NT2/D1 (cell line): ENCODE measurements around the gene TEX19.

Experiments
- YY1 ChIP-seq: IDR thresholded peaks from 2 replicates; pipeline ENCODE4 v1.6.1; 2011; ENCODE audit not compliant: insufficient read length, insufficient read depth
- ZNF274 ChIP-seq: IDR thresholded peaks from 2 replicates; pipeline ENCODE4 v1.6.1; 2011; ENCODE audit warnings: mild to moderate bottlenecking, low read depth, low read length

DNA sequence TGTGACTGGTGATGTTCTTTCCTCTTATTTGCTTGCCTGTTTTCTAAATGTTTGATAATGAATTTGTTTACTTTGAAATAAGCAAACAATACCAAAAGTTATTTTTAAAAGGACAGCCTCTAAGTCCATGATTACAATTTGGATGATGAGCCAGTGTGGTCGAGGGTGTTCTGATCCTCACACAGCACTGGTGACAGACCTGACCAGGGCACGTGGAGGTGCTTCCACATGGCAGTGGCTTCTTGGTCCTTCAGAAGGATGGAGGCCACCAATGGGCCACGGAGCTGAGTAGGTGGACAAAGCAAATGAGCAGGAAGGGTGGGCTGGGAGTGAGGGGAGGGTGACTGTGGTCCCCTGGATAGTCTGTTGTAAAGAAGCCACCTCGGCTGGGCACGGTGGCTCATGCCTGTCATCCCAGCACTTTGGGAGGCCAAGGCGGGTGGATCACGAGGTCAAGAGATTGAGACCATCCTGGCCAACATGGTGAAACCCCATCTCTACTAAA, 4.2 kb upstream of the TEX19 start:
- TF ChIP-seq ZNF274 (no peak), YY1 (no peak)
